Measurements from ENCODE around the gene GRM8. TPM values are rescaled to one million over a fixed set of nuclear protein-coding genes. Genes with fewer than 3 reads are reported as not detected.
"Not testable (repeated sequence)": the region's sequence is repeated elsewhere in the genome, so short reads cannot be mapped to it uniquely, and the experiment has no call there.

Gene GRM8
- total RNA-seq, 6 donors from 2014 or later, result 0.49 to 6.5 (median 1.8) TPM; not detected in 3

- no peaks in the 10 kb centered on the region for H3K27me3 ChIP-seq
- H3K9me3 ChIP-seq, result peaks cover 0 to 4% (median 0%) of the 10 kb centered on the region in 4 donors
- TF ChIP-seq POLR2A (IDR thresholded peaks at IDR 0.05) (no peak), CTCF (IDR thresholded peaks at IDR 0.05) (no peak), EP300 (IDR thresholded peaks at IDR 0.05) (no peak), POLR2AphosphoS5 (IDR thresholded peaks at IDR 0.05) (no peak)
- H3K4me1 ChIP-seq, result no peaks in the 10 kb centered on the region
- WGBS, 2 donors, result 83 to 100% methylated on average over 2 to 5 of the region's 5 CpGs
- DNase-seq, result peak in 1 of 2 donors; percentile 26
- no peak overlapping the region for H3K27ac ChIP-seq
- no peaks in the 10 kb centered on the region for H3K36me3 ChIP-seq
- H3K4me3 ChIP-seq, result no peak overlapping the region
- no peak for ATAC-seq (ENCODE audit: low FRiP score in 2 of 2)
These were observed 566.3 kb downstream of the GRM8 start for GRCh38 chr7:126686474-126686873.

GRCh38 chr7:126685596-126685995, 567.1 kb downstream of the GRM8 start:
- 91 to 94% methylated on average over 6 to 10 of the region's 10 CpGs for WGBS, 2 donors
- TF ChIP-seq EP300 (IDR thresholded peaks at IDR 0.05) (no peak), POLR2AphosphoS5 (IDR thresholded peaks at IDR 0.05) (no peak), CTCF (IDR thresholded peaks at IDR 0.05) (no peak), POLR2A (IDR thresholded peaks at IDR 0.05) (no peak)
- peak in 1 of 2 donors; percentile 43 for DNase-seq

GRCh38 chr7:126685018-126685573, 567.6 kb downstream of the GRM8 start:
- Histone ChIP-seq H3K27me3 (no peaks in the 10 kb centered on the region), H3K4me1 (no peaks in the 10 kb centered on the region), H3K36me3 (no peaks in the 10 kb centered on the region), H3K27ac (no peak overlapping the region), H3K9me3 (no peaks in the 10 kb centered on the region), H3K4me3 (no peak overlapping the region)
- TF ChIP-seq POLR2A (IDR thresholded peaks at IDR 0.05) (no peak), POLR2AphosphoS5 (IDR thresholded peaks at IDR 0.05) (no peak), EP300 (IDR thresholded peaks at IDR 0.05) (no peak), CTCF (IDR thresholded peaks at IDR 0.05) (no peak)
- ATAC-seq (ENCODE audit: low FRiP score in 2 of 2) (peak; percentile 30 to 44), DNase-seq (peak in 1 of 2 donors; percentile 56)
- 82 to 95% methylated on average over 7 to 11 of the region's 11 CpGs for WGBS, 2 donors

More at GRCh38 chr7:126685596-126685995, 567.1 kb downstream of the GRM8 start:
- no peak overlapping the region for H3K4me3 ChIP-seq
- H3K4me1 ChIP-seq, result no peaks in the 10 kb centered on the region
- no peaks in the 10 kb centered on the region for H3K36me3 ChIP-seq
- no peaks in the 10 kb centered on the region for H3K27me3 ChIP-seq
- H3K27ac ChIP-seq, result no peak overlapping the region
- H3K9me3 ChIP-seq, result no peaks in the 10 kb centered on the region
- ATAC-seq (ENCODE audit: low FRiP score in 2 of 2), result peak in 1 of 2 donors; percentile 41

- no peaks in the 10 kb centered on the region for H3K27me3 ChIP-seq
- H3K9me3 ChIP-seq, result no peaks in the 10 kb centered on the region
- no peak overlapping the region for H3K4me3 ChIP-seq
- ATAC-seq (ENCODE audit: low FRiP score in 2 of 2) (no peak), DNase-seq (no peak)
- no peak for TF ChIP-seq POLR2A (IDR thresholded peaks at IDR 0.05)
- no peak for TF ChIP-seq EP300 (IDR thresholded peaks at IDR 0.05)
- TF ChIP-seq POLR2AphosphoS5 (IDR thresholded peaks at IDR 0.05), result no peak
- no peak for TF ChIP-seq CTCF (IDR thresholded peaks at IDR 0.05)
- H3K4me1 ChIP-seq, result no peaks in the 10 kb centered on the region
- no peak overlapping the region for H3K27ac ChIP-seq
- H3K36me3 ChIP-seq, result no peaks in the 10 kb centered on the region
These were observed 570.6 kb downstream of the GRM8 start for GRCh38 chr7:126682176-126682575.

GRCh38 chr7:126668762-126669161, 584.0 kb downstream of the GRM8 start:
- ATAC-seq (ENCODE audit: low FRiP score in 2 of 2); H3K4me1 ChIP-seq; H3K4me3 ChIP-seq; H3K9me3 ChIP-seq; H3K27me3 ChIP-seq; H3K36me3 ChIP-seq; H3K27ac ChIP-seq; DNase-seq: not testable (repeated sequence)
- WGBS, 2 donors, result 86 to 91% methylated on average over 1 of the region's 1 CpG

Data from upper lobe of left lung (tissue), 6 donors.